ENCODE results near the gene EFHC1.

- no peak for TF ChIP-seq CTCF (conservative IDR thresholded peaks at IDR 0.05; ENCODE audit: low read length)
- TF ChIP-seq EZH2phosphoT487 (IDR thresholded peaks at IDR 0.05; ENCODE audit: borderline replicate concordance, low read depth, low read length): no peak
These were observed 107.3 kb downstream of the EFHC1 start for GRCh38 chr6:52527436-52527835.
